Measurements from ENCODE around the gene IZUMO4.

Gene IZUMO4

GRCh38 chr19:2114218-2114617 is 17.5 kb downstream of the IZUMO4 start:
- TF ChIP-seq TEAD4 (IDR thresholded peaks at IDR 0.05): no peak
- TF ChIP-seq CEBPB (IDR thresholded peaks at IDR 0.05): no peak
- TF ChIP-seq, protein P1, sequence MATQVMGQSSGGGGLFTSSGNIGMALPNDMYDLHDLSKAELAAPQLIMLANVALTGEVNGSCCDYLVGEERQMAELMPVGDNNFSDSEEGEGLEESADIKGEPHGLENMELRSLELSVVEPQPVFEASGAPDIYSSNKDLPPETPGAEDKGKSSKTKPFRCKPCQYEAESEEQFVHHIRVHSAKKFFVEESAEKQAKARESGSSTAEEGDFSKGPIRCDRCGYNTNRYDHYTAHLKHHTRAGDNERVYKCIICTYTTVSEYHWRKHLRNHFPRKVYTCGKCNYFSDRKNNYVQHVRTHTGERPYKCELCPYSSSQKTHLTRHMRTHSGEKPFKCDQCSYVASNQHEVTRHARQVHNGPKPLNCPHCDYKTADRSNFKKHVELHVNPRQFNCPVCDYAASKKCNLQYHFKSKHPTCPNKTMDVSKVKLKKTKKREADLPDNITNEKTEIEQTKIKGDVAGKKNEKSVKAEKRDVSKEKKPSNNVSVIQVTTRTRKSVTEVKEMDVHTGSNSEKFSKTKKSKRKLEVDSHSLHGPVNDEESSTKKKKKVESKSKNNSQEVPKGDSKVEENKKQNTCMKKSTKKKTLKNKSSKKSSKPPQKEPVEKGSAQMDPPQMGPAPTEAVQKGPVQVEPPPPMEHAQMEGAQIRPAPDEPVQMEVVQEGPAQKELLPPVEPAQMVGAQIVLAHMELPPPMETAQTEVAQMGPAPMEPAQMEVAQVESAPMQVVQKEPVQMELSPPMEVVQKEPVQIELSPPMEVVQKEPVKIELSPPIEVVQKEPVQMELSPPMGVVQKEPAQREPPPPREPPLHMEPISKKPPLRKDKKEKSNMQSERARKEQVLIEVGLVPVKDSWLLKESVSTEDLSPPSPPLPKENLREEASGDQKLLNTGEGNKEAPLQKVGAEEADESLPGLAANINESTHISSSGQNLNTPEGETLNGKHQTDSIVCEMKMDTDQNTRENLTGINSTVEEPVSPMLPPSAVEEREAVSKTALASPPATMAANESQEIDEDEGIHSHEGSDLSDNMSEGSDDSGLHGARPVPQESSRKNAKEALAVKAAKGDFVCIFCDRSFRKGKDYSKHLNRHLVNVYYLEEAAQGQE (IDR thresholded peaks at IDR 0.05; ENCODE audit: low read depth): no peak
- TF ChIP-seq, protein P2, sequence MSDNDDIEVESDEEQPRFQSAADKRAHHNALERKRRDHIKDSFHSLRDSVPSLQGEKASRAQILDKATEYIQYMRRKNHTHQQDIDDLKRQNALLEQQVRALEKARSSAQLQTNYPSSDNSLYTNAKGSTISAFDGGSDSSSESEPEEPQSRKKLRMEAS (IDR thresholded peaks at IDR 0.05): no peak
- TF ChIP-seq RAD21 (IDR thresholded peaks at IDR 0.05; ENCODE audit: low read depth): no peak
- no peak for TF ChIP-seq TCF12 (IDR thresholded peaks at IDR 0.05; ENCODE audit: low read depth)

DNA sequence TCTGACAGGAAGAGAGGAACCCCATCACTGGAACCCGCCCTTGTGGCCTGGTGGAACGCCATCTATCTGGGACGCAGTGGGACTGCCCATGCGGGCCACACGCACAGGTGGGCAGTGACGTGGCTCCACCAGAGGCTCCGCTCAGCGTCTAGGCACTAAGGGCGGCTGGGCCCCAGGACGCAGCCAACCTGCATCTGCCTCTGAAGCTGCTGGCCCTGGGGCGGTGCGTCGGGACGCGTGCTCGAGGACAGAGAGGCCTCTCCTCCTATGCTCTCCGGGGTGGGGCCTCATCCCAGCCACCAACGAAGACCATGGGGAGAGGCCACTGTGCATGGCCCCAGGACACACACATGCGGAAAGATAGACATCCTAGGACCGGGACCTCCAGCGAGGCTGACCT is 18.1 kb downstream of the IZUMO4 start:
- TF ChIP-seq FOXM1 (IDR thresholded peaks at IDR 0.05; ENCODE audit: borderline replicate concordance, low read depth) (no peak), EP300 (IDR thresholded peaks at IDR 0.05; ENCODE audit: borderline replicate concordance) (no peak), NFIC (IDR thresholded peaks at IDR 0.05) (no peak), YY1 (IDR thresholded peaks at IDR 0.05; ENCODE audit: low read depth) (no peak), TCF12 (IDR thresholded peaks at IDR 0.05; ENCODE audit: low read depth) (no peak)
- TF ChIP-seq, protein P2 (IDR thresholded peaks at IDR 0.05): no peak
- TF ChIP-seq, protein P3, sequence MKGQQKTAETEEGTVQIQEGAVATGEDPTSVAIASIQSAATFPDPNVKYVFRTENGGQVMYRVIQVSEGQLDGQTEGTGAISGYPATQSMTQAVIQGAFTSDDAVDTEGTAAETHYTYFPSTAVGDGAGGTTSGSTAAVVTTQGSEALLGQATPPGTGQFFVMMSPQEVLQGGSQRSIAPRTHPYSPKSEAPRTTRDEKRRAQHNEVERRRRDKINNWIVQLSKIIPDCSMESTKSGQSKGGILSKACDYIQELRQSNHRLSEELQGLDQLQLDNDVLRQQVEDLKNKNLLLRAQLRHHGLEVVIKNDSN (IDR thresholded peaks at IDR 0.05): no peak

- TF ChIP-seq ZBTB7A (IDR thresholded peaks at IDR 0.05; ENCODE audit: low read depth) (no peak), EGR1 (IDR thresholded peaks at IDR 0.05) (no peak), TEAD4 (IDR thresholded peaks at IDR 0.05) (no peak), TCF12 (IDR thresholded peaks at IDR 0.05; ENCODE audit: low read depth) (no peak), CREB1 (IDR thresholded peaks at IDR 0.05; ENCODE audit: low read depth) (no peak), YY1 (IDR thresholded peaks at IDR 0.05; ENCODE audit: low read depth) (no peak), FOXM1 (IDR thresholded peaks at IDR 0.05; ENCODE audit: borderline replicate concordance, low read depth) (no peak), CEBPB (IDR thresholded peaks at IDR 0.05) (no peak), EP300 (IDR thresholded peaks at IDR 0.05; ENCODE audit: borderline replicate concordance) (no peak), NFIC (IDR thresholded peaks at IDR 0.05) (no peak), RAD21 (IDR thresholded peaks at IDR 0.05; ENCODE audit: low read depth) (no peak), TAF1 (IDR thresholded peaks at IDR 0.05; ENCODE audit: low read depth) (no peak)
- TF ChIP-seq, protein P3 (IDR thresholded peaks at IDR 0.05): no peak
- TF ChIP-seq, protein P1 (IDR thresholded peaks at IDR 0.05; ENCODE audit: low read depth): no peak
These were observed 18.6 kb downstream of the IZUMO4 start for GRCh38 chr19:2115324-2115723.

DNA sequence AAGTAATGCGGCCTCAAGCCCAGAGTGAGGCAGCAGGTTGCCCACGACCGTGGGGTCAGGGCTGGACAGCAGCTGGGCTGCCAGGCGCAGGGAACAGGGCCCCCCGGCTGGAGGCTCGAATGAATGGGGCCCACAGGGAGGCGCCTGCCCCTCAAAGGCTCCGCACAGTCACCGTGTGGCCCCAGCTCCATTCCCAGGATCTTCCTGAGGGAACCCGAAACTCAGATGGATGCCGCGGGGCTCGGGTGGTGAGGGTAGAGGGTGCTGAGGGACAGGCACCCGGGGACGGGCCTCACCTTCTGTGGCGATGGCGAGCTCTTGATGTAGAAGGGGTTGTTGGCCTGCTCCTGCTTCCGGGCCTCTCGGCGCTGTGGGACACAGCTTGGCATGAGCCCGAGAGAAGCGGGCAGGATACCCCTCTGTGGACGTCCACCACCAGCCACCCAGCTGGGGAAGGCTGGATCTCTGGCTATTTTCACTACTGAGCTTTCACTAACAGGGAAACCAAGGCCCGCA is 19.3 kb downstream of the IZUMO4 start:
- TF ChIP-seq TCF12 (IDR thresholded peaks at IDR 0.05; ENCODE audit: low read depth) (no peak), EGR1 (IDR thresholded peaks at IDR 0.05) (no peak), YY1 (IDR thresholded peaks at IDR 0.05; ENCODE audit: low read depth) (no peak), CEBPB (IDR thresholded peaks at IDR 0.05) (no peak), TAF1 (IDR thresholded peaks at IDR 0.05; ENCODE audit: low read depth) (no peak), CREB1 (IDR thresholded peaks at IDR 0.05; ENCODE audit: low read depth) (no peak), ZBTB7A (IDR thresholded peaks at IDR 0.05; ENCODE audit: low read depth) (no peak), TEAD4 (IDR thresholded peaks at IDR 0.05) (no peak), RAD21 (IDR thresholded peaks at IDR 0.05; ENCODE audit: low read depth) (no peak), FOXM1 (IDR thresholded peaks at IDR 0.05; ENCODE audit: borderline replicate concordance, low read depth) (no peak), EP300 (IDR thresholded peaks at IDR 0.05; ENCODE audit: borderline replicate concordance) (no peak), NFIC (IDR thresholded peaks at IDR 0.05) (no peak)
- TF ChIP-seq, protein P3 (IDR thresholded peaks at IDR 0.05): no peak
- TF ChIP-seq, protein P1 (IDR thresholded peaks at IDR 0.05; ENCODE audit: low read depth): no peak
- TF ChIP-seq, protein P2 (IDR thresholded peaks at IDR 0.05): no peak

Measured in Ishikawa (cell line).